CD4-positive, alpha-beta T cell (primary cell): ENCODE measurements around the gene TMCO2. TPM values are rescaled to one million over a fixed set of nuclear protein-coding genes. Genes with fewer than 3 reads are reported as not detected.

Experiments
- ATAC-seq: fragments of 200-7000 bp; cut with Tn5 transposase; one replicate; pipeline ENCODE4 v1.10.0; 2022; ENCODE audit warnings: mild to moderate bottlenecking; ENCODE audit not compliant: poor library complexity
- CTCF ChIA-PET: fragments of 350-600 bp; sonication (Branson Sonifier 250); formaldehyde crosslinking; loops from one replicate; lab custom pipeline; 2021; ENCODE audit warnings: antibody characterized with exemption, inconsistent platforms; lab: Charles Lee
- POLR2A ChIA-PET: fragments of 350-600 bp; sonication (Branson Sonifier 250); formaldehyde crosslinking; loops from one replicate; lab custom pipeline; 2021; ENCODE audit warnings: antibody characterized with exemption, inconsistent platforms; lab: Charles Lee
- DNase-seq, 14 experiments: peaks; one replicate each; pipeline ENCODE4 v3.0.0-alpha.2; 2013 to 2020; ENCODE audit warnings: mixed read lengths in 2 of 14
- H3K27ac ChIP-seq, 2 donors: one replicate each; pipeline versions ENCODE4 v1.5.1 to v1.7.0; 2013; ENCODE audit warnings: low read length in 2 of 2, low read depth in 1 of 2, mild to moderate bottlenecking in 1 of 2
- H3K27me3 ChIP-seq, 2 experiments: 1 replicate in 1 of 2; 2 replicates in 1 of 2; pipeline versions ENCODE4 v1.6.1 to v1.7.0; 2013; ENCODE audit warnings: low read length in 2 of 2, control low read depth in 1 of 2, mild to moderate bottlenecking in 1 of 2, moderate library complexity in 1 of 2; ENCODE audit not compliant: insufficient read depth in 2 of 2, control insufficient read depth in 1 of 2
- H3K36me3 ChIP-seq: one replicate; pipeline ENCODE4 v1.6.1; 2013; ENCODE audit warnings: low read length, control low read depth; ENCODE audit not compliant: insufficient read depth
- H3K4me1 ChIP-seq: one replicate; pipeline ENCODE4 v1.6.1; 2013; ENCODE audit warnings: low read length, control low read depth; ENCODE audit not compliant: insufficient read depth
- H3K4me3 ChIP-seq: one replicate; pipeline ENCODE4 v1.5.1; 2013; ENCODE audit warnings: mild to moderate bottlenecking, low read length, moderate library complexity
- H3K9me3 ChIP-seq, 2 experiments: 1 replicate in 1 of 2; 2 replicates in 1 of 2; pipeline versions ENCODE4 v1.6.1 to v1.7.0; 2013; ENCODE audit warnings: low read length in 2 of 2, mild to moderate bottlenecking in 2 of 2, control low read depth in 1 of 2, moderate library complexity in 1 of 2; ENCODE audit not compliant: control insufficient read depth in 1 of 2, insufficient read depth in 1 of 2
- H3K27ac Mint-ChIP-seq: one replicate; pipeline ENCODE4 v1.8.0; 2020; ENCODE audit warnings: mixed read lengths
- H3K27me3 Mint-ChIP-seq: one replicate; pipeline ENCODE4 v1.8.0; 2021; ENCODE audit warnings: mixed read lengths
- H3K36me3 Mint-ChIP-seq: one replicate; pipeline ENCODE4 v1.8.0; 2021; ENCODE audit warnings: low read depth, mixed read lengths
- H3K4me1 Mint-ChIP-seq: one replicate; pipeline ENCODE4 v1.8.0; 2021; ENCODE audit warnings: low read depth, mixed read lengths
- H3K4me3 Mint-ChIP-seq: one replicate; pipeline ENCODE4 v1.8.0; 2020; ENCODE audit warnings: mild to moderate bottlenecking, mixed read lengths
- H3K9me3 Mint-ChIP-seq: one replicate; pipeline ENCODE4 v1.8.0; 2020; ENCODE audit warnings: mixed read lengths
- CTCF ChIP-seq: fragments of 200-600 bp; IDR thresholded peaks from one replicate; pipeline ENCODE4 v1.8.0; 2022; ENCODE audit warnings: antibody characterized with exemption, mild to moderate bottlenecking
- intact Hi-C, 2 experiments: fragments of 100-400 bp; cut with DNase I in 1 of 2; cut with micrococcal nuclease in 1 of 2; formaldehyde crosslinking; loops; one replicate each; pipeline versions ENCODE4 v1.15.1 to v1.9.0; 2023 to 2025; cut with DNase I, micrococcal nuclease
- total RNA-seq, 174 experiments: library from RNA in 2 of 174; stranded (reverse) in 2 of 174; gene quantifications; one replicate each; pipeline ENCODE4 v1.2.3 and lab custom pipeline; 2021 to 2026

TMCO2 gene
- total RNA-seq, 2 experiments from 2014 or later, result not detected

- Histone ChIP-seq H3K4me3 (peak overlapping the region; percentile 86), H3K9me3 (no peaks in the 10 kb centered on the region), H3K27me3 (no peaks in the 10 kb centered on the region), H3K4me1 (peaks cover 27% of the 10 kb centered on the region), H3K27ac (peak overlapping the region; percentile 95 to 99), H3K36me3 (peaks cover 22% of the 10 kb centered on the region)
- no peak for TF ChIP-seq CTCF
- DNase-seq (no peak), ATAC-seq (no peak)
- H3K4me1 Mint-ChIP-seq, result peaks cover 52% of the 10 kb centered on the region
- peak overlapping the region; percentile 95 for H3K4me3 Mint-ChIP-seq
- CTCF ChIA-PET, result interaction anchor here (0.9 to 1.2 kb wide), 2 partner anchors 16 to 81 kb away, joined by 3 to 5 read pairs; no protein-coding TSS in a partner anchor
- POLR2A ChIA-PET, result interaction anchor here (0.7 to 1.8 kb wide), 25 partner anchors 9 to 723 kb away, joined by 3 to 15 read pairs (median 4); partner anchors contain the start of genes CAP1, NFYC, PPT1 and RLF
- no peaks in the 10 kb centered on the region for H3K9me3 Mint-ChIP-seq
- intact Hi-C loops, result loop anchor here (2.0 to 10.0 kb wide), 7 partner anchors 58 to 515 kb away; partner anchors contain the start of genes RLF (in 1 of the 2), SMAP2 (in 1 of the 2) and ZNF684 (in 1 of the 2)
- no peaks in the 10 kb centered on the region for H3K27me3 Mint-ChIP-seq
- H3K27ac Mint-ChIP-seq, result peak overlapping the region; percentile 99
- H3K36me3 Mint-ChIP-seq, result peaks cover 38% of the 10 kb centered on the region
Measured at GRCh38 chr1:40257313-40257687, 9.6 kb downstream of the TMCO2 start.

GRCh38 chr1:40257688-40258444 is 10.1 kb downstream of the TMCO2 start, which contains the start of gene ZMPSTE24:
ZMPSTE24 (plus strand) TSS chr1:40258236; CDS start chr1:40258272, 36 bp downstream.
- Histone ChIP-seq H3K9me3 (no peaks in the 10 kb centered on the region), H3K4me1 (peaks cover 27% of the 10 kb centered on the region), H3K4me3 (peak within 1 kb of the TSS; percentile 86), H3K27ac (peak within 1 kb of the TSS; percentile 95 to 99), H3K27me3 (no peaks in the 10 kb centered on the region), H3K36me3 (peaks cover 27% of the 10 kb centered on the region)
- Mint-ChIP-seq H3K36me3 (peaks cover 44% of the 10 kb centered on the region), H3K9me3 (no peaks in the 10 kb centered on the region), H3K27me3 (no peaks in the 10 kb centered on the region), H3K27ac (peak within 1 kb of the TSS; percentile 99), H3K4me3 (peak within 1 kb of the TSS; percentile 95), H3K4me1 (peaks cover 56% of the 10 kb centered on the region)
- no peak for TF ChIP-seq CTCF
- ChIA-PET CTCF (interaction anchor here (0.9 to 1.2 kb wide), 2 partner anchors 16 to 81 kb away, joined by 3 to 5 read pairs; no protein-coding TSS in a partner anchor), POLR2A (interaction anchor here (0.7 to 1.8 kb wide), 22 partner anchors 9 to 722 kb away, joined by 3 to 15 read pairs (median 4); partner anchors contain the start of genes CAP1, NFYC, PPT1 and RLF)
- intact Hi-C loops, result loop anchor here (1.0 to 10.0 kb wide), 9 partner anchors 57 to 516 kb away; partner anchors contain the start of genes CAP1 (in 2 of the 2), RLF (in 2 of the 2), SMAP2 (in 1 of the 2) and ZNF684 (in 1 of the 2)
- peak; percentile 93 to 99 (median 95) for DNase-seq
- peak; percentile 95 for ATAC-seq

GRCh38 chr1:40258445-40258769 is 10.7 kb downstream of the TMCO2 start:
- H3K4me3 Mint-ChIP-seq, result peak overlapping the region; percentile 95
- H3K9me3 ChIP-seq, result no peaks in the 10 kb centered on the region
- H3K4me1 Mint-ChIP-seq, result peaks cover 62% of the 10 kb centered on the region
- ATAC-seq (no peak), DNase-seq (no peak)
- peak overlapping the region; percentile 86 for H3K4me3 ChIP-seq
- H3K9me3 Mint-ChIP-seq, result no peaks in the 10 kb centered on the region
- peak overlapping the region; percentile 58 to 99 for H3K27ac ChIP-seq
- H3K4me1 ChIP-seq, result peaks cover 27% of the 10 kb centered on the region
- H3K36me3 Mint-ChIP-seq, result peaks cover 49% of the 10 kb centered on the region
- CTCF ChIA-PET, result no interaction called here
- no peaks in the 10 kb centered on the region for H3K27me3 ChIP-seq
- TF ChIP-seq CTCF, result no peak
- peak overlapping the region; percentile 99 for H3K27ac Mint-ChIP-seq
- POLR2A ChIA-PET, result interaction anchor here (0.8 to 1.8 kb wide), 15 partner anchors 8 to 722 kb away, joined by 3 to 15 read pairs (median 5); partner anchors contain the start of genes NFYC, SMAP2 and ZFP69B
- H3K27me3 Mint-ChIP-seq, result no peaks in the 10 kb centered on the region
- intact Hi-C loops, result loop anchor here (1.0 to 10.0 kb wide), 8 partner anchors 56 to 516 kb away; partner anchors contain the start of genes CAP1 (in 2 of the 2), RLF (in 1 of the 2), SMAP2 (in 1 of the 2) and ZNF684 (in 1 of the 2)
- H3K36me3 ChIP-seq, result peaks cover 32% of the 10 kb centered on the region
